HepG2 (cell line): ENCODE results near the gene RNH1. TPM values are rescaled to one million over a fixed set of nuclear protein-coding genes. Genes with fewer than 3 reads are reported as not detected.
A peak's percentile ranks its signal among the peaks of the same experiment; 100 is the strongest.

Experiments
- AGO1 ChIP-seq: fragments of 200-400 bp; formaldehyde crosslinking; IDR thresholded peaks from 2 replicates; pipeline ENCODE4 v1.6.1; 2017; ENCODE audit warnings: mild to moderate bottlenecking, low read depth, low read length, moderate library complexity; ENCODE audit not compliant: poor library complexity, severe bottlenecking
- DR1 ChIP-seq: sonication (generic); formaldehyde crosslinking; IDR thresholded peaks from 2 replicates; pipeline ENCODE4 v1.8.0; 2021; ENCODE audit warnings: mild to moderate bottlenecking, missing genetic modification reagents, inconsistent platforms
- ETV5 ChIP-seq: IDR thresholded peaks from 2 replicates; pipeline ENCODE4 v1.6.1; 2018; ENCODE audit warnings: missing biosample characterization, missing genetic modification reagents, inconsistent platforms, borderline replicate concordance
- KDM2A ChIP-seq: sonication (generic); formaldehyde crosslinking; IDR thresholded peaks from 2 replicates; pipeline ENCODE4 v1.4.0; 2020; ENCODE audit warnings: low read depth, missing genetic modification reagents, borderline replicate concordance
- KLF13 ChIP-seq: sonication (generic); formaldehyde crosslinking; IDR thresholded peaks from 2 replicates; pipeline ENCODE4 v1.4.0; 2020; ENCODE audit warnings: mild to moderate bottlenecking, missing genetic modification reagents
- KMT2A ChIP-seq: sonication (generic); formaldehyde crosslinking; IDR thresholded peaks from 2 replicates; pipeline ENCODE4 v1.4.0; 2020; ENCODE audit warnings: missing genetic modification reagents
- MIER3 ChIP-seq: IDR thresholded peaks from 2 replicates; pipeline ENCODE4 v1.6.1; 2016; ENCODE audit warnings: missing compliant biosample characterization, borderline replicate concordance
- SP1 ChIP-seq, 2 experiments: fragments of 450-650 bp in 1 of 2; sonication (generic) in 1 of 2; formaldehyde crosslinking in 1 of 2; IDR thresholded peaks; 2 replicates each; pipeline versions ENCODE4 v1.4.0 to v1.6.1; 2016 to 2020; ENCODE audit warnings: missing genetic modification reagents in 1 of 2
- TAF1 ChIP-seq: sonication (generic); formaldehyde crosslinking; IDR thresholded peaks from 2 replicates; pipeline ENCODE4 v1.4.0; 2020; ENCODE audit warnings: missing genetic modification reagents
- ZNF441 ChIP-seq: sonication (generic); formaldehyde crosslinking; IDR thresholded peaks from 2 replicates; pipeline ENCODE4 v1.7.0; 2021; ENCODE audit warnings: missing genetic modification reagents, borderline replicate concordance
- ZSCAN21 ChIP-seq: sonication (generic); formaldehyde crosslinking; IDR thresholded peaks from 2 replicates; pipeline ENCODE4 v1.8.0; 2022; ENCODE audit warnings: mild to moderate bottlenecking, missing genetic modification reagents, moderate library complexity, borderline replicate concordance
- polyA plus RNA-seq, 8 experiments: library from polyadenylated mRNA; depleted of rRNA in 3 of 8; stranded (reverse) in 7 of 8; unstranded in 1 of 8; fragments of >200 nt; fragmentation: Illumina TruSeq in 4 of 8; extraction: Trizol in 4 of 8; gene quantifications; 2 replicates each; pipeline versions ENCODE4 v1.2.1 to v1.2.3, GENCODE V29; 2011 to 2016; ENCODE audit warnings: low read depth in 4 of 8, missing spikeins in 1 of 8, mixed read lengths in 1 of 8; ENCODE audit not compliant: insufficient read depth in 1 of 8
- total RNA-seq, 5 experiments: library from RNA; depleted of rRNA; stranded (reverse); fragments of >200 nt; fragmentation: Illumina TruSeq; extraction: Trizol; gene quantifications; 2 replicates each; pipeline ENCODE4 v1.2.3, GENCODE V29; 2016; ENCODE audit warnings: low read depth in 1 of 5
- TF ChIP-seq, protein P1 (sequence below): IDR thresholded peaks from 2 replicates; pipeline ENCODE4 v1.6.1; 2016; ENCODE audit warnings: low read depth, missing genetic modification reagents, missing compliant biosample characterization
- TF ChIP-seq, protein P2 (sequence below), 2 experiments: sonication (generic) in 1 of 2; formaldehyde crosslinking in 1 of 2; IDR thresholded peaks; 2 replicates each; pipeline versions ENCODE4 v1.4.0 to v1.6.1; 2018 to 2020; ENCODE audit warnings: missing genetic modification reagents in 2 of 2, borderline replicate concordance in 1 of 2, low read depth in 1 of 2, mild to moderate bottlenecking in 1 of 2, missing biosample characterization in 1 of 2
- TF ChIP-seq, protein P3 (sequence below): sonication (generic); formaldehyde crosslinking; IDR thresholded peaks from 2 replicates; pipeline ENCODE4 v1.8.0; 2022; ENCODE audit warnings: low read depth, missing genetic modification reagents

The RNH1 gene
- total and polyA plus RNA-seq, 2 of the 13 experiments (the other 11 are each of a cell fraction or from before 2014, with no cell fraction given), result 36.0 to 74.1 TPM

DNA sequence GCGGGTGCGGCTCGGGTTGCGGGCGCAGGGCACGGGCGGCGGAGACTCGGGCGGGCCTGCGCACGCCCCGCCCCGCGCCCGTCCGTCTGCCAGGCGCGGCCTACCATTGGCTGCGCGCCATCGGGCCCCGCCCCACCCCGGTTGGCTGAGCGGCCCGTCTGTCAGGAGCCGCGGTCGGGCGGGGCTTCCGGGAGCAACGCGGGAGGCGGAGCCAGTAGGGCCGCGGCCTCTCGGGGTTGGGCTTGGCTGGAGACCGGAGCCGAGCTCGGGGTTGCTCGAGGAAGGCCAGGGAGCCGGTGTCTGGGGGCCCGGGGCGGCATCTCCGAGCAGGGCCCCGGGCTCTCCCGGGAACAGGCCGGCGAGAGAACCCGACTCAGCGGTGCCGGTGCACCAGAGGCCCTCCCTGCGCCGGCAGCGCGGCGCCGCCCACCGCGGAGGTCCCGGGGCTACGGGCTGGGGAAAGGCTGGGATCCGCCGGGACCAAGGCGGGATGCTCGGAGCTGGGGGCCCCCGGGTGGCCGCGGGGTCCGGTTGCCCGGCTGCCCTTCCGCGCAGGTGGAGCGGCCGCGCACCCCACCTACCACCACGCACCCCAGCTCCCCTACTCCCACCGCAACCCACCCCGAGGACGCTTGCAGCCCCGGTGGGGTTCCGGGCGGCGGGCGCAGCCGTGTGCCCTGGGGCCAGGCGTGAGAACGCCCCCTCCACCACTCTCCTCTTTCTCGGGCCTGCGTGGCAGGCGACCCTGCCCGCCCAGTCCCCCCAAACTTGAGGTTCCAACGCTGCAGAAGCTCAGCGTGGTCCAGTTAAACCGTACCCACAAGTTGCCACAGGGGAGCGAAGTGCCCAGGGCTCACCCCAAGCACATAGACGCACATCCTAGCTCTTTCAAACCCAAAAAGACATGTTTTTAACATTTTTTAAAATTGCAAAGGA, 28.7 kb upstream of the RNH1 start, which contains the start of gene HRAS (continued):
- TF ChIP-seq, protein P1, sequence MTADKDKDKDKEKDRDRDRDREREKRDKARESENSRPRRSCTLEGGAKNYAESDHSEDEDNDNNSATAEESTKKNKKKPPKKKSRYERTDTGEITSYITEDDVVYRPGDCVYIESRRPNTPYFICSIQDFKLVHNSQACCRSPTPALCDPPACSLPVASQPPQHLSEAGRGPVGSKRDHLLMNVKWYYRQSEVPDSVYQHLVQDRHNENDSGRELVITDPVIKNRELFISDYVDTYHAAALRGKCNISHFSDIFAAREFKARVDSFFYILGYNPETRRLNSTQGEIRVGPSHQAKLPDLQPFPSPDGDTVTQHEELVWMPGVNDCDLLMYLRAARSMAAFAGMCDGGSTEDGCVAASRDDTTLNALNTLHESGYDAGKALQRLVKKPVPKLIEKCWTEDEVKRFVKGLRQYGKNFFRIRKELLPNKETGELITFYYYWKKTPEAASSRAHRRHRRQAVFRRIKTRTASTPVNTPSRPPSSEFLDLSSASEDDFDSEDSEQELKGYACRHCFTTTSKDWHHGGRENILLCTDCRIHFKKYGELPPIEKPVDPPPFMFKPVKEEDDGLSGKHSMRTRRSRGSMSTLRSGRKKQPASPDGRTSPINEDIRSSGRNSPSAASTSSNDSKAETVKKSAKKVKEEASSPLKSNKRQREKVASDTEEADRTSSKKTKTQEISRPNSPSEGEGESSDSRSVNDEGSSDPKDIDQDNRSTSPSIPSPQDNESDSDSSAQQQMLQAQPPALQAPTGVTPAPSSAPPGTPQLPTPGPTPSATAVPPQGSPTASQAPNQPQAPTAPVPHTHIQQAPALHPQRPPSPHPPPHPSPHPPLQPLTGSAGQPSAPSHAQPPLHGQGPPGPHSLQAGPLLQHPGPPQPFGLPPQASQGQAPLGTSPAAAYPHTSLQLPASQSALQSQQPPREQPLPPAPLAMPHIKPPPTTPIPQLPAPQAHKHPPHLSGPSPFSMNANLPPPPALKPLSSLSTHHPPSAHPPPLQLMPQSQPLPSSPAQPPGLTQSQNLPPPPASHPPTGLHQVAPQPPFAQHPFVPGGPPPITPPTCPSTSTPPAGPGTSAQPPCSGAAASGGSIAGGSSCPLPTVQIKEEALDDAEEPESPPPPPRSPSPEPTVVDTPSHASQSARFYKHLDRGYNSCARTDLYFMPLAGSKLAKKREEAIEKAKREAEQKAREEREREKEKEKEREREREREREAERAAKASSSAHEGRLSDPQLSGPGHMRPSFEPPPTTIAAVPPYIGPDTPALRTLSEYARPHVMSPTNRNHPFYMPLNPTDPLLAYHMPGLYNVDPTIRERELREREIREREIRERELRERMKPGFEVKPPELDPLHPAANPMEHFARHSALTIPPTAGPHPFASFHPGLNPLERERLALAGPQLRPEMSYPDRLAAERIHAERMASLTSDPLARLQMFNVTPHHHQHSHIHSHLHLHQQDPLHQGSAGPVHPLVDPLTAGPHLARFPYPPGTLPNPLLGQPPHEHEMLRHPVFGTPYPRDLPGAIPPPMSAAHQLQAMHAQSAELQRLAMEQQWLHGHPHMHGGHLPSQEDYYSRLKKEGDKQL, result no peak
- TF ChIP-seq KMT2A (CRISPR knock-in tag) (peak; percentile 36; the same call in 1 of the 2 replicates), KDM2A (CRISPR knock-in tag) (peak; percentile 74), MIER3 (CRISPR knock-in tag) (0 out of 2 replicates have a peak, but pooled peaks have one; percentile 15), ZSCAN21 (CRISPR knock-in tag) (no peak), SP1 (IDR thresholded peaks at IDR 0.05) (no peak), SP1 (CRISPR knock-in tag; IDR thresholded peaks at IDR 0.05) (peak; percentile 70), AGO1 (peak; percentile 64), KLF13 (CRISPR knock-in tag) (no peak), DR1 (peak; percentile 16; the same call in 1 of the 2 replicates), ETV5 (CRISPR knock-in tag) (peak; percentile 48; the same call in 1 of the 2 replicates), TAF1 (peak; percentile 71), ZNF441 (CRISPR knock-in tag) (no peak; the same call in 1 of the 2 replicates)
- TF ChIP-seq, protein P2, sequence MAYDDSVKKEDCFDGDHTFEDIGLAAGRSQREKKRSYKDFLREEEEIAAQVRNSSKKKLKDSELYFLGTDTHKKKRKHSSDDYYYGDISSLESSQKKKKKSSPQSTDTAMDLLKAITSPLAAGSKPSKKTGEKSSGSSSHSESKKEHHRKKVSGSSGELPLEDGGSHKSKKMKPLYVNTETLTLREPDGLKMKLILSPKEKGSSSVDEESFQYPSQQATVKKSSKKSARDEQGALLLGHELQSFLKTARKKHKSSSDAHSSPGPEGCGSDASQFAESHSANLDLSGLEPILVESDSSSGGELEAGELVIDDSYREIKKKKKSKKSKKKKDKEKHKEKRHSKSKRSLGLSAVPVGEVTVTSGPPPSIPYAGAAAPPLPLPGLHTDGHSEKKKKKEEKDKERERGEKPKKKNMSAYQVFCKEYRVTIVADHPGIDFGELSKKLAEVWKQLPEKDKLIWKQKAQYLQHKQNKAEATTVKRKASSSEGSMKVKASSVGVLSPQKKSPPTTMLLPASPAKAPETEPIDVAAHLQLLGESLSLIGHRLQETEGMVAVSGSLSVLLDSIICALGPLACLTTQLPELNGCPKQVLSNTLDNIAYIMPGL (CRISPR knock-in tag; IDR thresholded peaks at IDR 0.05; ENCODE audit: borderline replicate concordance in 1 of 2, low read depth in 1 of 2), result peak in 1 of 2 experiments; percentile 57; a peak in 3 of 4 replicates
- TF ChIP-seq, protein P3, sequence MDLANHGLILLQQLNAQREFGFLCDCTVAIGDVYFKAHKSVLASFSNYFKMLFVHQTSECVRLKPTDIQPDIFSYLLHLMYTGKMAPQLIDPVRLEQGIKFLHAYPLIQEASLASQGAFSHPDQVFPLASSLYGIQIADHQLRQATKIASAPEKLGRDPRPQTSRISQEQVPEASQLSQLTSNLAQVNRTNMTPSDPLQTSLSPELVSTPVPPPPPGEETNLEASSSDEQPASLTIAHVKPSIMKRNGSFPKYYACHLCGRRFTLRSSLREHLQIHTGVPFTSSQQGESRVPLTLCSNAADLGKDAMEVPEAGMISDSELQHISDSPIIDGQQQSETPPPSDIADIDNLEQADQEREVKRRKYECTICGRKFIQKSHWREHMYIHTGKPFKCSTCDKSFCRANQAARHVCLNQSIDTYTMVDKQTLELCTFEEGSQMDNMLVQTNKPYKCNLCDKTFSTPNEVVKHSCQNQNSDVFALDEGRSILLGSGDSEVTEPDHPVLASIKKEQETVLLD (CRISPR knock-in tag), result peak; percentile 75
